Colonic mucosa (tissue), 4 donors: ENCODE measurements around the gene ADAMTSL4. TPM values are rescaled to one million over a fixed set of nuclear protein-coding genes. Genes with fewer than 3 reads are reported as not detected.

Source experiments
- DNase-seq: peaks from one replicate; pipeline ENCODE4 v3.0.0-alpha.2; 2020
- H3K27ac ChIP-seq: fragments of 200-600 bp; one replicate; pipeline ENCODE4 v1.8.0; 2021
- H3K27me3 ChIP-seq: fragments of 200-600 bp; one replicate; pipeline ENCODE4 v1.8.0; 2021
- H3K36me3 ChIP-seq: fragments of 200-600 bp; one replicate; pipeline ENCODE4 v1.8.0; 2021
- H3K4me1 ChIP-seq: fragments of 200-600 bp; one replicate; pipeline ENCODE4 v1.8.0; 2021; ENCODE audit warnings: mild to moderate bottlenecking
- H3K4me3 ChIP-seq: fragments of 200-600 bp; one replicate; pipeline ENCODE4 v1.8.0; 2021
- H3K9ac ChIP-seq, 2 donors: one replicate each; pipeline ENCODE4 v1.7.0; 2013; ENCODE audit warnings: control low read depth in 2 of 2, low read depth in 2 of 2, low read length in 2 of 2
- H3K9me3 ChIP-seq: fragments of 200-600 bp; one replicate; pipeline ENCODE4 v1.8.0; 2021
- CTCF ChIP-seq: fragments of 200-600 bp; IDR thresholded peaks from one replicate; pipeline ENCODE4 v1.8.0; 2022; ENCODE audit warnings: antibody characterized with exemption, mild to moderate bottlenecking
- intact Hi-C: fragments of 100-400 bp; cut with DNase I; formaldehyde crosslinking; loops from one replicate; pipeline ENCODE4 v1.14.1; 2022
- total RNA-seq, 2 donors: library from RNA; stranded (reverse); fragmentation: NEBNext Ultra II Directional in 1 of 2; extraction: Animal tissue kit (Norgen Biotek cat#: 25700) in 1 of 2; gene quantifications; one replicate each; pipeline ENCODE4 v1.2.1, GENCODE V29; 2021
- donor health status: healthy.
- donor health status: DM: no; HTN: no; CAD: no.
- donor health status: DM: no; HTN: no; CAD: no.

The ADAMTSL4 gene
- total RNA-seq, 2 donors from 2014 or later = 4.9 to 6.3 TPM

GRCh38 chr1:150528196-150528595 lies 21.0 kb upstream of the ADAMTSL4 start:
- Histone ChIP-seq H3K27me3 (no peaks in the 10 kb centered on the region), H3K4me1 (peaks cover 6% of the 10 kb centered on the region), H3K27ac (no peak overlapping the region), H3K9ac (no peak overlapping the region), H3K4me3 (no peak overlapping the region), H3K36me3 (no peaks in the 10 kb centered on the region), H3K9me3 (no peaks in the 10 kb centered on the region)
- no peak for TF ChIP-seq CTCF
- DNase-seq = no peak
- intact Hi-C loops = no loop called here

- TF ChIP-seq CTCF = no peak
- Histone ChIP-seq H3K9ac (peak overlapping the region in 1 of 2 donors; percentile 73), H3K27ac (peak overlapping the region; percentile 59), H3K4me1 (peaks cover 6% of the 10 kb centered on the region), H3K9me3 (no peaks in the 10 kb centered on the region), H3K36me3 (no peaks in the 10 kb centered on the region), H3K27me3 (no peaks in the 10 kb centered on the region), H3K4me3 (no peak overlapping the region)
- intact Hi-C loops = no loop called here
- no peak for DNase-seq
Observed at GRCh38 chr1:150529017-150529416, 20.2 kb upstream of the ADAMTSL4 start.

GRCh38 chr1:150530491-150531159 lies 18.6 kb upstream of the ADAMTSL4 start:
- peaks cover 6% of the 10 kb centered on the region for H3K4me1 ChIP-seq
- no peak overlapping the region for H3K27ac ChIP-seq
- no peak overlapping the region for H3K9ac ChIP-seq
- no peak for DNase-seq
- intact Hi-C loops = loop anchor here (5.0 kb wide), 1 partner anchor 63 kb away; no protein-coding TSS in a partner anchor
- no peak for TF ChIP-seq CTCF
- no peaks in the 10 kb centered on the region for H3K9me3 ChIP-seq
- H3K36me3 ChIP-seq = no peaks in the 10 kb centered on the region
- no peaks in the 10 kb centered on the region for H3K27me3 ChIP-seq
- no peak overlapping the region for H3K4me3 ChIP-seq

- peak overlapping the region; percentile 83 for H3K27ac ChIP-seq
- H3K9ac ChIP-seq = peak overlapping the region in 1 of 2 donors; percentile 63
- H3K27me3 ChIP-seq = no peaks in the 10 kb centered on the region
- peaks cover 6% of the 10 kb centered on the region for H3K4me1 ChIP-seq
- no peak overlapping the region for H3K4me3 ChIP-seq
- intact Hi-C loops = loop anchor here (5.0 kb wide), 1 partner anchor 66 kb away; no protein-coding TSS in a partner anchor
- DNase-seq = no peak
- no peaks in the 10 kb centered on the region for H3K36me3 ChIP-seq
- no peaks in the 10 kb centered on the region for H3K9me3 ChIP-seq
- no peak for TF ChIP-seq CTCF
Observed at GRCh38 chr1:150532860-150533259, 16.3 kb upstream of the ADAMTSL4 start.

GRCh38 chr1:150534002-150534401 lies 15.2 kb upstream of the ADAMTSL4 start:
- no peak for DNase-seq
- intact Hi-C loops = loop anchor here (5.0 kb wide), 1 partner anchor 67 kb away; no protein-coding TSS in a partner anchor
- no peaks in the 10 kb centered on the region for H3K9me3 ChIP-seq
- H3K9ac ChIP-seq = peak overlapping the region in 1 of 2 donors; percentile 30
- H3K4me1 ChIP-seq = peaks cover 6% of the 10 kb centered on the region
- H3K36me3 ChIP-seq = no peaks in the 10 kb centered on the region
- TF ChIP-seq CTCF = no peak
- H3K4me3 ChIP-seq = no peak overlapping the region
- no peak overlapping the region for H3K27ac ChIP-seq
- no peaks in the 10 kb centered on the region for H3K27me3 ChIP-seq
